ENCODE data around the gene TBC1D3C.
"Not testable (repeated sequence)": the region's sequence is repeated elsewhere in the genome, so short reads cannot be mapped to it uniquely, and the experiment has no call there.

DNA sequence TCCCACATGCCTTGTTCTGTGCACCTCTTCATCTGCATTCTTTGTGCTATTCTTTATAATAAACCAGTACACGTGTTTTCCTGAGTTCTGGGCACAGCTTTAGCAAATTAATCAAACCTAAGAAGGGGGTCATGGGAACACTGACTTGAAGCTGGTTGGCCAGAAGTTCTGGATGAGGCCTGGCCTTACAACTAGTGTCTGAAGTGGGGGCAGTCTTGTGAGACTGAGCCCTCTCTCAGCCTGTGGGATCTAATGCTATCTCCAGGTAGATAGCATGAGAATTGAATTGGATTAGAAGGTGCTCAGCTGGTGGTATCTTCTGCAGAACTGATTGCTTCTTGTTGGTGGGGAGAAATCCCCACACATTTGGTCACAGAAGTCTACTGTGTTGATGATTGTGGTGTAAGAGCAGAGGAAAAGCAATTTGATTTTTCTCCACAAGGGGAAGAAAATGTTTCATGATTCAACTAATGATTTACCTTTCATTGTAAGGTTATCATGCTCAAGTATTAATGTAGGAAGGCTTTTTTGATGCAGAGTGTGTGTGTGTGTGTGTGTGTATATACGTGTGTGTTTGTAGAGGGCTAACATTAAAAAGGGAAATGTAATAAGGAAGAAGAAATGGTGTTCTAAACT lies 25.7 kb upstream of the TBC1D3C start:
- TF ChIP-seq, protein P1, sequence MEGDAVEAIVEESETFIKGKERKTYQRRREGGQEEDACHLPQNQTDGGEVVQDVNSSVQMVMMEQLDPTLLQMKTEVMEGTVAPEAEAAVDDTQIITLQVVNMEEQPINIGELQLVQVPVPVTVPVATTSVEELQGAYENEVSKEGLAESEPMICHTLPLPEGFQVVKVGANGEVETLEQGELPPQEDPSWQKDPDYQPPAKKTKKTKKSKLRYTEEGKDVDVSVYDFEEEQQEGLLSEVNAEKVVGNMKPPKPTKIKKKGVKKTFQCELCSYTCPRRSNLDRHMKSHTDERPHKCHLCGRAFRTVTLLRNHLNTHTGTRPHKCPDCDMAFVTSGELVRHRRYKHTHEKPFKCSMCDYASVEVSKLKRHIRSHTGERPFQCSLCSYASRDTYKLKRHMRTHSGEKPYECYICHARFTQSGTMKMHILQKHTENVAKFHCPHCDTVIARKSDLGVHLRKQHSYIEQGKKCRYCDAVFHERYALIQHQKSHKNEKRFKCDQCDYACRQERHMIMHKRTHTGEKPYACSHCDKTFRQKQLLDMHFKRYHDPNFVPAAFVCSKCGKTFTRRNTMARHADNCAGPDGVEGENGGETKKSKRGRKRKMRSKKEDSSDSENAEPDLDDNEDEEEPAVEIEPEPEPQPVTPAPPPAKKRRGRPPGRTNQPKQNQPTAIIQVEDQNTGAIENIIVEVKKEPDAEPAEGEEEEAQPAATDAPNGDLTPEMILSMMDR (conservative IDR thresholded peaks at IDR 0.05) = not testable (repeated sequence)
- not testable (repeated sequence) for TF ChIP-seq ZFX (IDR thresholded peaks at IDR 0.05)

All from C4-2B (cell line).